Hematopoietic multipotent progenitor cell (in vitro differentiated cells): ENCODE data around the gene ATRN. TPM values are rescaled to one million over a fixed set of nuclear protein-coding genes. Genes with fewer than 3 reads are reported as not detected.
"Not testable (repeated sequence)": the region's sequence is repeated elsewhere in the genome, so short reads cannot be mapped to it uniquely, and the experiment has no call there.

ENCODE experiments used
- DNase-seq, 3 donors: peaks; one replicate each; pipeline ENCODE4 v3.0.0-alpha.2; 2011 to 2015; ENCODE audit warnings: low read depth in 2 of 3, low spot score in 2 of 3
- total RNA-seq: library from RNA; depleted of rRNA; stranded (reverse); fragments of >200 nt; gene quantifications from one replicate; pipeline ENCODE4 v1.2.3, GENCODE V29; 2012

The ATRN gene
- total RNA-seq, 1 donor, result 32.3 TPM

DNA sequence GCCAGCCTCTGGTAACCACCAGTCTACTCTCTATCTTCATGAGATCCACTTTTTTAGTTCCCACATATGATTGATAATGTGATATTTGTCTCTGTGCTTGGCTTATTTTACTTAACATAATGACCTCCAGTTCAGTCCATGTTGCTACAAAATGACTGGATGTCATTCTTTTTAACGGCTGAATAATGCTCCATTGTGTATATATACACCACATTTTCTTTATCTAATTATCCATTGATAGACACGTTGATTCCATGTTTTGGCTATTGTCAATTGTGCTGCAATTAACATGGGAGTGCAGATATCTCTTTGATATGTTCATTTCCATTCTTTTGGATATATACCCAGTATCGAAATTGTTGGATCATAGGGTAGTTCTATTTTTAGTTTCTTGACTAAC, 89.3 kb downstream of the ATRN start:
- DNase-seq, result no peak

DNA sequence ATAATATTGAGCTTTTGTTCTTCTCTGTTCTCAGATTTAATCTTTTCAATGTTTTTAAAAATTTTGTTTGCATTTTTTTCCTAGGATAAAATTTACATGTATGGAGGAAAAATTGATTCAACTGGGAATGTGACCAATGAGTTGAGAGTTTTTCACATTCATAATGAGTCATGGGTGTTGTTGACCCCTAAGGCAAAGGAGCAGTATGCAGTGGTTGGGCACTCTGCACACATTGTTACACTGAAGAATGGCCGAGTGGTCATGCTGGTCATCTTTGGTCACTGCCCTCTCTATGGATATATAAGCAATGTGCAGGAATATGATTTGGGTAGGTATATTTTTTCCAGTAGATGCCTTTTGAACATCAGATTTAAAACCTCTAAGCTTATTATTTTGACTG, 89.8 kb downstream of the ATRN start:
- DNase-seq, result no peak

DNA sequence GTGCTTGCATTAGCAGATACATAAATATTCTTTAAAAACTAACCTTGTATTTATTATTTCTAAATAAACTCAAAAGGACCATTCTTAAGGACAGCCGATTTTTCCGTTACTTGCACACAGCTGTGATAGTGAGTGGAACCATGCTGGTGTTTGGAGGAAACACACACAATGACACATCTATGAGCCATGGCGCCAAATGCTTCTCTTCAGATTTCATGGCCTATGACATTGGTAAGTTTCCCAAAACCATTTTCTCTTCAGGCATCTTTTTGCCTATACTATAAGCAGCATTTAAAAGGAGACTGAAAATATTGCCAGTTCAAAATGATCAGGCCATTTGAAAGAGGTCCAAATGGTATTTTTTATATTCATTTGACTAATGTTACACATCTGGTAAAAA, 92.3 kb downstream of the ATRN start:
- DNase-seq, result no peak

DNA sequence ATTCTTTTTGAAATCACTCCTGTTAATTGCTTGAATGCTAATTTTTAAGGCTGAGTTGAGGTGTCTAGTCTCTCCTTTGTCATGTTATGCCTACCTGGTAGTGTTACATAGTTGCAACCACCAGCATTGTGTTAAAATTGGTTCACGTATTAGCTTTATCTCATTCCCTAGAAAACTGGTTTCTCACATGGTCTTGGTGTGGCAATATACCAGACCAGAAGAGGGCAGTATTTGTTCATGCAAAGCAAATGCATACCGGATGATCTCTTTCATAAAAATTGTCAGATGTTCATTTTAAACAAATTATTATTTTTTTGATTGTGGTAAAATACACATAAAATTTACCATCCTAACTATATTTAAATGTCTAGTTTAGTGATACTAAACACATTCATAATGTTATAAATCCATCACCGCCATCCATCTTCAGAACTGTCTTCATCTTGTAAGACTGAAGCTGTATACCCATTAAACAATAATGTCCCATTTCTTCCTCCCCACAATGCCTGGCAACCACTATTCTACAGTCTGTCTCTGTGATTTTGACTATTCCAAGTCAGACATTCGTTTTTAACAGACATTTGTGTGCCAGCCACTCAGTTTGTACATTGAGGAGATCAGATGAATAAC, 92.8 kb downstream of the ATRN start:
- peak in 2 of 3 donors; percentile 33 to 59 for DNase-seq

DNA sequence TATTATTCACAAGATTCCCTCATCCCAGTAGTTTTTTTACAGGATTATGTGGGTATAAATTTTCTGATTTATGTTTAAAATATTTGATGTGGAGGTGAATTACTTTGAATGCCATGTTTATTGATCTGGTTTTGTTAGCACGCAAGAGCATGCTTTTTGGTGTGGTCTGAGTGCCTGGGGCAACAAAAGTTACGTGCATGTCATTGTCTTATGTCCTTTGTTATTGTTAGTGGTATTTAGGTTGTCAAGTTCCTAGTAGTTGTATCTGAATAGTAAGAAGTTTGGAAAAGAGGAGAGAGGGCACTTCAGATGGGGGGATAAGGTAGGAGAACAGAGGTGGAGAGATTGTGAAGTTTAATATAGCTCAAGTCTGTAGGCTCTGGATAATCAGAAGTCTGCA, 95.0 kb downstream of the ATRN start:
- no peak for DNase-seq

DNA sequence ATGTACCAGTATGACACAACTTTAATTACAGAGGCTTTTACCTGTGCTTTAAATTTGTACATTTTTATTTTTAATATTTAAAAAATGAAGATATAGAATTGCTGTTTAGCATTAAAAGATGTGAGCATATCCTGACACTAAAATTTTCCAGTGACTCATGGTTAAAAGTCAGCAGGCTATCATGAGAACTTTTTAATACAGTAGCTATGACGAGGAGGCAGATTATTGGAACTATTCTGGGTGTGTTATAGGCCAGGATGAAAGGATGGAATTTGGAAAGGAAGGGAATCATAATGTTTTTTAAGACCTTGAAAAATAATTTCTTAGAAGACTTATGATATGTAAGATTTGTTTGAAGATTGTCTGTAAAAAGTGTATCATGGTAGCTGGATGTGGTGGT, 101.3 kb downstream of the ATRN start:
- no peak for DNase-seq

DNA sequence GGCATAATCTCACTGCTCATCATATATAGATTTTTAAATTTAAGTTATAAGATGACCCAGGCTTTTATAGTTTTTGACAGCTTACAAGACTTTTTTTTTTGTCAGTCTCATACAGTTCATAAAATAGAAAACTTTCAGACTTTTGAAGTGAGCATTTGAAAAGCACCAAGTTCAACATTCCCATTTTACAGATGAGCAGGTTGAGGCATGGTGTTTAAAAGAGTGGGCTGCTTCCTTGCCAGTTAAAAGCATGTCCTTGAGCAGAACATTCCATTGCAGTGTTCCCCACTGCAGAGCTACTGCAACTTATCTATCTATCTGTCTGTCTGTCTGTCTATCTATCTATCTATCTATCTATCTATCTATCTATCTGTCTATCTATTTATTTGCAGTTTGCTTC, 105.5 kb downstream of the ATRN start:
- no peak for DNase-seq

DNA sequence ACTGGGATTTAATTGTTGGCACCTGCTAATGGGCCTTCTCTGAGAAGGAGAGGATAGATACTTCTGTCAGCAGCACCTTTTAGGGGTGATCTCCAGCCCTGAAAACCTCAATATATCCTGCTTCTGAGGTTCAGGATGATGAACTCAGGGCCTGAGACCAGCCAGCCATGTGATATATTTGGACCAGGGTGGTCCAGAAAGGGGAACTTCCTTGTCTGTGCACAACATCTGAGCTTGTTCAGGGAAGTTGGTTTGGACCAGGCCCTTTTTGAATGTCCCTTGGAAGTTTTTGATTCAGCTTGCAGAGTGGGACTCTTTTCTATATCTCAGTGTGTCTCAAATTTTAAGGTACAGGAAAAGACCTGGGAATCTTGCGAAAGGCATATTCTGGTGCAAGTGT, 106.5 kb downstream of the ATRN start:
- DNase-seq, result peak in 1 of 3 donors; percentile 3

DNA sequence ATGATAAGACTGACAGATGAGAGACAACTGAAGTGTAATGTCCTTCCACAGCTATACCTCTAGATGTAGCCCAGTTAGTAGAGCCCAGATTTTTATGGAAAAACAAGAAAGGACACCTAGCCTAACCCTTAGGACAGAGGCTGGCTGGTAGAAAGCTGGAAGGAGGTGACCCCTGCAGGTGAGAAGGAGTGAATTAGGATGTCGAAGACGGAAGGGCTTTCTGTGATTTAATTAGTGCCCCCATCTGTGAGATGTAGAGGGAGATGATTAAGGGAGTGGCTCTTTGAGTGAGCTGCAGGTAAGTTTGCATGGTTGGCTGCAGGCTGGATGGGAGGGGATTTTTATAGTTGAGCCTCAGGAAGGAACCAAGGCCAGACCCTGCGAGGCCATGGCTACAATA, 109.6 kb downstream of the ATRN start:
- DNase-seq, result no peak

DNA sequence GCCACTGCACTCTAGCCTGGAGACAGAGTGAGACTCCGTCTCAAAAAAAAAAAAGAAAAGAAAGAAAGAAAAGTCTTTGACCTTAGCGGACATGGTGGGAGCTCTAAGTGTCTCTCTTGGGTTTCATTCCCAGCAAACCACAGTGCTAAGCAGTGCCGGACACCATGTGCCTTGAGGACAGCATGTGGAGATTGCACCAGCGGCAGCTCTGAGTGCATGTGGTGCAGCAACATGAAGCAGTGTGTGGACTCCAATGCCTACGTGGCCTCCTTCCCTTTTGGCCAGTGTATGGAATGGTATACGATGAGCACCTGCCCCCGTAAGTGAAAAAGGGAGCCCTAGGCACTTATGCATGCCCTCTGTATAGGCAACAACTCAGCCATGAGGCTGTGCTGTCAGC, 112.9 kb downstream of the ATRN start:
- DNase-seq, result no peak

DNA sequence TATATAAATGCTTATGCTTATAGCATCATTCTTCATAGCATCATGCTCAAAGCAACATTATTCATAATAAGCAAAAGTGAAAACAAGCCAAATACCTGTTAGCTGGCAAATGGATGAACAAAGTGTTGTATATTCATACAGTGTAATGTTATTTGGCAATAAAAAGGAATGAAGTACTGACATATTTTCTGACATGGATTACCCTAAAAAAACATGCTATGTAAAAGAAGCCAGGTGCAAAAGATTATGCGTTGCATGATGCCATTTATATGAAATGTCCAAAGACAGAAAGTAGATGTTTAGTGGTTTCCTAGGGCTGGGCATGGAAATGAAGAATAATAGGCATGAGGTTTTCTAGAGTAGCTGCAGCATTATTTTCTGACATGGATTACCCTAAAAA, 115.3 kb downstream of the ATRN start:
- DNase-seq, result no peak

DNA sequence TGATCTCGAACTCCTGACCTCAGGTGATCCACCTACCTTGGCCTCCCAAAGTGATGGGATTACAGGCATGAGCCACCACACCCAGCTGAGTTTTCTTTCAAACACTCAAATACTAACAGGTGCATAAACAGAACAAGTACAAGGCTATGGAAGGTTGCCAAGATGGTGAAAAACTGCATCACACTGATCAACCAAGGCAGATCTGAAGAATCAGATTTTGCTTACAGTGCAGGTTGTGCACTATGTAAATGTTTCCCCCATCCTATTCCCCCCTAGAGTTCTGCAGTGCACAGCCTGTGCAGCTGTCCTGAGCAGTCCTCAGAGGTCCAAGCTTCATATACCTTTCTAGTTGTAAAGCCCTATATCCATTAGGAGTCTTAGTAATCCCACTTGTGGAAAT, 119.3 kb downstream of the ATRN start:
- no peak for DNase-seq

DNA sequence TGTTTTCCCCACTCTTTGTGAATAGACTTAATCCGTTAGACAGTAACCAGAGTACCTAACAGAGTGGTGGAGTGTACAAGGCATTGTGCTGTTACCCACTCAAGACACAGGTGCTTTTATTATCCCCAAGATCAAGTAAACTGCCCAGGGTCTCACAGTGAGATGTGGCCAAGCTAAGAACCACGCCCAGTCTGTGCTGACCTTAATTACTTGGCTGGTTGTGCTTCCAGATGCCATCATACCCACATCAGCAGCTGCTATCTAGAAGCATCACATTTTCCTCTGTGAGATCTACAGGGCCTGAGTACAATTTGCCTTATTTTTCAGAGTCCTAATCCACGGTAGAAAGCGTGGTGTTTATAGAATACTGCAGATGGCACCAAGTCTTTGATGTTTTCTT, 122.1 kb downstream of the ATRN start:
- DNase-seq, result no peak

DNA sequence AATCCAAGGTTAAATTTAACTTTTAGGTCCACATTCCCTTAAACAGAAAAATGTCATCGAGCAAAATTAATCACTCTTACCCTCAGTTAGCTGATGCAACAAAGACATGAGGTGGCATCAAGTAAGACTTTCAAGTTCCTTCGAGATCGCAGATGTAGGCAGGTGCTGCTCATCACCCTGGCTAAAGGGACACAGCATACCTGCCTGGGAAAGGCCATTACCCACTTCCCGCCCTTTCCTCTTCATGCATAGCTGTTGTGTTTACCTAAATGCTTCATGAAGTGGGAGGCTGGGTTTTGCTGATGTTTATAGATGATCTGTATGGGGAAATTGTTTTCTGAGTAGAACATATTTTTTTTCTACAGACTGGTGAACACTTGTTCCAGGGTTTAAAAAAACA, 124.7 kb downstream of the ATRN start:
- DNase-seq, result no peak

DNA sequence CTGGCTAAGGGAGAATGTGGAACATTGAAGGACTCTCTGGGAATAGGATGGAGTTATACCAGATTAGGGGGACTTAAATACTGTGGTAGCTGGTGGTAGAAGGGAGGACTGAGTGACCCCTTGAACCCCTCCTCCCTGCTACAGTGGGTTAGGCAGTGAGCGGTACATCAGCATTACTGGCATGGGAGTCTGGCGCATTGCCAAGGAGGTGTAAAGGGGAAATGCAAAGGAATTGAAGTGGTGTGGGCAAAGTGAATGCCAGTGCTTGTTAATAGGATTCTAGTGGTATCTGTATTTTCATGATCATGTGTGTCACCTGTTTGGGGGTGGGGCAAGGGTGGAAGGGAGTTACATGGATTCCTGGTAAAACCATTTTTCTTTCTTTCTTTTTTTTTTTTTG, 132.3 kb downstream of the ATRN start:
- DNase-seq, result peak in 1 of 3 donors; percentile 1

DNA sequence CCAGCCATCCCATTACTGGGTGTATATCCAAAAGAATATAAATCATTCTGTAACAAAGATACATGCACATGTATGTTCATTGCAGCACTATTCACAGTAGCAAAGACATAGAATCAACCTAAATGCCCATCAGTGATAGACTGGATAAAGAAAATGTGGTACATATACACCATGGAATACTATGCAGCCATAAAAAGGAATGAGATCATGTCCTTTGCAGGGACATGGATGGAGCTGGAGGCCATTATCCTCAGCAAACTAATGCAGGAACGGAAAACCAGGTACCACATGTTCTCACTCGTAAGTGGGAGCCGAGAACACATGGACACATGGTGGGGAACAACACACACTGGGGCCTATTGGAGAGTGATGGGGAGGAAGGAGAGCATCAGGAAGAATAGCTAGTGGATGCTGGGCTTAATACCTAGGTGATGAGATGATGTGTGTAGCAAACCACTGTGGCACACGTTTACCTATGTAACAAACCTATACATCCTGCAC, 134.6 kb downstream of the ATRN start:
- not testable (repeated sequence) for DNase-seq

DNA sequence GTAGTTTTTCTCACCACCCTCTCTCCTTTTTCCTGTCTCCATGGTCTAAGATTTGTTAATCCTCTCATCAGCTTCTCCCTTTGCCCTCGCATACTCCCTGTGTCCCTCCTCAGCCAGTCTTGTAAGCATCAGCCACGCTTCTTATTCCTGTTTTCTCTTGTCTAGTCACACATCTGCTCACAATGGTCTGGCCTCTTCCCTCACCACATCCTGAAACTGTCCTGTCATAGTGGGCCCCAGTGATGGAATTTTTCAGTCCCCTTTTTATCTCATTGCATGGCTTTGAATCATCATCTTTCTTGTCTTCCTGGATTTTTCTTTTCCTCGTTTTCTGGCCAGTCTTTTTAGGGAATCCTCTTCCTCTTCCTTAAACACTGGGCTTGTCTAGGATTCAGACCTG, 135.2 kb downstream of the ATRN start:
- DNase-seq, result peak in 1 of 3 donors; percentile 62

DNA sequence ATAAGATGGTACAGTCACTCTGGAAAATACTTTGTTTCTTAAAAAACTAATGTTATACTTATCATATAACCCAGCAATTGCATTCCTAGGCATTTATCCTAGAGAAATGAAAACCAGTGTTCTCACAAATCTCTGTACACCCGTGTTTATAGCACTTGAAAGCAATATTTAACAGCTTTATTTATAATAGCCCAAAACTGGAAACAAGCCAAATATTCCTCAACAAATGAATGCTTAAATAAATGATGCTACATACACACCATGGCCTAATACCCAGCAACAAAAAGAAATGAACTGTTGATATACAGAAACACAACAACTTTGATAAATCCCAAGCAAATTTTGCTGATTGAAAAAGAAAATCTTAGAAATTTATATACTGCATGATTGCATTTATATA, 141.1 kb downstream of the ATRN start:
- no peak for DNase-seq

DNA sequence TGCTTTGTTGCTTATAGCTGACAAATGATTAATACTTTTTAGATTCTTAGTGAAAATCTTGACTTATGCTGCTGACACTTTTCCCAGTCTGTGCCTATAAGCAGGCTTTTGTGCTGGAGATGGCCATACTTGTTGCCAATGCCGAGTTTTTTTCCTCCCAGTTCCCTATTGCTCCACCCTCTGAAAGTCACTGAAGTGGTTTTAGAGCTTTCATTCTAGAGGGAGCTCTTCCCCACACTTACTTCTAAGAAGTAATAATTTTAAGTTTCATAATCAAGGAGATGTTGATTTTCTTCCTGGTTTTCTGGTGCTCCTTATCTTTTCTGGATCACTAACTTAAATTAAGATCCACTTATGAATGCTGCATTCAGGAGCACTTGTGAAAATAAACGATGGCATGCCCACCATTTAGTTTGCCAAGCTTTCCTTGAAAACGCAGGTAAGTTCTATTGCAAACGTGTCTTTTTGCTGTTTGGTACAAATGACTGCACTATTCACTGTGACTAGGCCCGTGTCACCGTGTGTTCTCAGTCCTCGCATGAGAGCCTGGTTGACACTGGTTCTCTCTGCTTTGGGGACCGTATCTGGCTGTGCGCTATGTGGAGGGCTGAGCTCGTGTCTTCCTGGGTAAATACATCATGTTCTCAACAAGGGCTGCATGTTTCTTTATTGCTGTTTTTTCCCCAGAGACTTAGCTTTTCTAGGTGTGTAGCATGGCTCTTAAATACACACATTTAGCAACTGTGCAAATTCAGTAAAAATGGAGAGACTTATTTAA, 142.2 kb downstream of the ATRN start:
- DNase-seq, result no peak

DNA sequence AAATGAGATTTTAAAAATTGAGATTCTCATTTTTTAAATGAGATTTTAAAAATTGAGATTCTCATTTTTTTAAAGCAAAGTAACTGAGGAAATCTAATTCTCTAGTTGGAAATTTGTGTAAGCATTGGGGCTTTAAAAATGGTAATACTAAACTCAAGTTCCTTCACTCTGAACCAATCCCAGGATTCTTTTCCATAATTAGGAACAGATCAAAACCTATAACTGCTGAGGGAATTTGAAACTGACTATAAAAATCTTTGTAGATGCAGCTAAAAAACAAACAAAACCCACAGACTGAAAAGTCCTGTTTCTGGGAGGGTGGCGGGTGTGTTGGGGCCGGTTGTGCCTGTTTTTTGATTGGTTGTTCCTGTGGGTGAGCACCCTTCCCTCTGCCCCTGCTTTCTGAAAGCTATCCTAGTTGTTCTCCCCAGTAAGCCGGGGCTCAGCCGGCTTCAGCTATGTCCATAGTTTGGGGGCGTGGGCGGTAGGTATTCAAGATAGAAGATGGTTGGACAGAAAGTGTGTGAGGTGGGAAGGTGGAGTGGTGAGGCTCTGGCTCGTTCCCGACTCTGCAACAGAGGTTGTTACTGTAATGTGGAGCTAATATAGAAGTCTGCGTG, 143.1 kb downstream of the ATRN start:
- DNase-seq, result no peak

DNA sequence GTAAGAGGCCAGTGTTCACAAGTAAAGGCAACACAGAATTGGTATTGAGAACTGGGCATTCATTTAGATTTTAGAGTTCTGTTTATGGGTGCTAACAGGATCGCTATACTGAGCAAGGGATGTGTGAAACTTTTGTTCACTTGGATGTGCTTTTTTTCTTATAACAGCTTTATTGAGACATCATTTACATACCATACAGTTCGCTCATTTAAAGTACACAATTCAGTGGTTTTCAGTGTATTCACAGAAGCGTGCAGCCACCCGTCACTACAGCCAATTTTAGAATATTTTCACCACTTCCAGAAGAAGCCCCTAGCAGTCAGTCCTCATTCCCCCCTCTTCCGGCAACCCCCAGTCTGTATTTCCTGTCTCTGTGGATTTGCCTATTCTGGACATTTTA, 143.6 kb downstream of the ATRN start:
- no peak for DNase-seq
